ENCODE results near the gene SMYD5.
"Not testable (repeated sequence)": the region's sequence is repeated elsewhere in the genome, so short reads cannot be mapped to it uniquely, and the experiment has no call there.

Gene SMYD5

DNA sequence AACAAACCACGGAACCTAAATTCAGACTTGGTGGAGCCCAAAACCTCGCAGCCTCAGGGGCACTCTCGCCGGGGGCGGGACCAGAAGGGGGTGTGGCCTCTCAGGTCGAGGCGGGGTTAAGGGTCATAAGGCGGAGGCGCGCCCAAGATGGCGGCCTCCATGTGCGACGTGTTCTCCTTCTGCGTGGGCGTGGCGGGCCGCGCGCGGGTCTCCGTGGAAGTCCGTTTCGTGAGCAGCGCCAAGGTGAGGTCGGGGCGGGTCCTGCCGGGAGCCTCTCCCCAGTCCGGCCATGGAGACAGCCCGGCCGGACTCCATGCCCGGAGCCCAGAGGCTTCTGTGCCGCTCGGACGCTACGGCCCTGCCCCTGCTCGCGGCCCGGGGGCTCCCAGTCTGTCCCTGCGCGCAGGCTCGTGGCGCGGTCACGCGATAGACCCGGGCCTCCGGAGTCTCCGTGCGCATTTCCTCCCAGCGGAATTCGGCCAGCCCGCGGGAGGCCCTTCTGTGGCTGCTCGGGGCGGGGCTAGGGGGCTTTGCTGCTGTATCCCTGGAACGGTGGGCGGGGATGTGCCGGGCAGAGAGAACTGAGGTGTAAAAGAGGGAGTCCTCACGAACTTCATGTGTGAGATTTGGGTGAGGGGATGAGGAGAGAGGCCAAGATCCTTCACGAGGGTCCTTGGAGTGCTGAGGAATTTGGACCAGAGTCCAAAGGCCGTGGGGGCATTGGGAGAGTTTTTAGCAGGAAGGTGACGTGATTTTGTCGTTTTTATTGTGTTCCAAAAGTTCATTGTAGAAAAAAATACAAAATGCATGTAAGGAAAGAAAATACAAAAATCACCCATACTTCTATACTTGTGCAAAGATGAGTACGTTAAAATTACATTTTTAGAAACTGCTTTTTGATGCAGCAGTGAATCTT lies at the start of gene SMYD5:
Gene SMYD5 (plus strand): TSS at position 126 of the 916 bp plus-strand sequence. CDS start 22 bp downstream, at position 148.
- Mint-ChIP-seq H3K4me1 (ENCODE audit: low read depth) (peaks cover 37% of the 10 kb centered on the region), H3K36me3 (ENCODE audit: low read depth) (no peaks in the 10 kb centered on the region), H3K4me3 (peak within 1 kb of the TSS; percentile 94), H3K27ac (peak within 1 kb of the TSS; percentile 92), H3K27me3 (no peaks in the 10 kb centered on the region), H3K9me3 (no peaks in the 10 kb centered on the region)

DNA sequence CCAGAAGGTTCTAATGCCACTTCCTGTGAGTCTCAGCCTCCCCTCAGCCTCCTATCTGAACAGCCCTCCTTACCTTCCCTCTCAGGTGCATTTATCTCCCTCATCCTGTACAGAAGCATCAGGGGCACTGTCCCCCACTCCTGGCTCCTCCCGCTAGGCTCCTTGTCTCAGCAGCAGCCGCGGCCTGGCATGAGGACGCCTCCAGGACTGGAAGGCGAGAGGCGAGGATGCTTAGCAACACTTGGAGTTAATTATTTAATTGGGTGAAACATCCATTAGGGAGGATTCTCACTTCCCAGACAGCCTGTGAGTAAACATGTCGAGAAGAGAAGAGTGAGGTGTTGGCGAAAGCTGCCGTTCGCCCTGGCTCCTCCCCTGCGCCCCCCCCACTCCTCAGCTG lies 48.1 kb upstream of the SMYD5 start:
- H3K36me3 Mint-ChIP-seq (ENCODE audit: low read depth); H3K4me3 Mint-ChIP-seq; H3K27ac Mint-ChIP-seq; H3K4me1 Mint-ChIP-seq (ENCODE audit: low read depth); H3K27me3 Mint-ChIP-seq; H3K9me3 Mint-ChIP-seq: not testable (repeated sequence)

DNA sequence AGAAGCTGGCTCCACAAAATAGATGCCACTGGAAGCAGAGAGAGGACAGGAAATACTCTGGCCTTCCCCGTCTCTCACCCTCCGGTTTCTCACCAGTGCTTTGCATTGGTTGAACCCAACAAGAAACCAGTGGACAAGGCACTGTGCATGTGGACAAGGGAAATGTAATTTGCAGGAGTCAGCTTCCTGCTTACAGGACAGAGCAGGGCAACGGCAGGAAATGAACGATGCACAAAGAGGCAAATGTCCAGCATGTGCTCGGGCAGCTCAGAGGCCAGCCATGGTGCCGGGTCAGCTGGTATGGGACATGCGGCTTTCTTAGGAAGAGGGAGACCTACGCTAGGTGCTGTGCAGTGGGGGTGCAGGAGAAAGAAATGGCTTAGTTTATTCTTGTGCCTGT lies 47.2 kb upstream of the SMYD5 start:
- H3K27me3 Mint-ChIP-seq; H3K36me3 Mint-ChIP-seq (ENCODE audit: low read depth); H3K4me1 Mint-ChIP-seq (ENCODE audit: low read depth); H3K4me3 Mint-ChIP-seq; H3K9me3 Mint-ChIP-seq; H3K27ac Mint-ChIP-seq: not testable (repeated sequence)

DNA sequence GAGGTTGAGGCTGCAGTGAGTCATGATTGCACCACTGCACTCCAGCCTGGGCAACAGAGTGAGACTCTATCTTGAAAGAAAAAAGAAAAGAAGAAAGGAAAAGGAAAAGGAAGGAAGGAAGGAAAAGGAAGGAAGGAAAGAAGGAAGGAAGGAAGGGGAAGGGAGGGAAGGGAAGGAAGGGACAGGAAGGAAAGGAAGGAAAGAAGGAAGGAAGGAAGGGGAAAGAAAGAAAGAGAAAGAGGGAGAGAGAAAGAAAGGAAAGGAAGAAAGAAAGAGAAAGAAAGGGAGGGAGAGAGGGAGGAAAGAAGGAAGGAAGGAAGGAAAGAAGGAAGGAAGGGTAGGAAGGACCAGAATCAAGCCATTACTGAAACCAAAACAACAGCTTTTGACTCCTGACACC lies 45.7 kb upstream of the SMYD5 start:
- H3K9me3 Mint-ChIP-seq; H3K27me3 Mint-ChIP-seq; H3K4me3 Mint-ChIP-seq; H3K27ac Mint-ChIP-seq; H3K36me3 Mint-ChIP-seq (ENCODE audit: low read depth); H3K4me1 Mint-ChIP-seq (ENCODE audit: low read depth): not testable (repeated sequence)

GRCh38 chr2:73170341-73170740 lies 43.7 kb upstream of the SMYD5 start:
- H3K4me1 Mint-ChIP-seq (ENCODE audit: low read depth); H3K36me3 Mint-ChIP-seq (ENCODE audit: low read depth); H3K9me3 Mint-ChIP-seq; H3K27ac Mint-ChIP-seq; H3K4me3 Mint-ChIP-seq: not testable (repeated sequence)
- peaks cover 17% of the 10 kb centered on the region for H3K27me3 Mint-ChIP-seq

GRCh38 chr2:73172963-73173362 lies 41.1 kb upstream of the SMYD5 start:
- Mint-ChIP-seq H3K4me3 (no peak overlapping the region), H3K4me1 (ENCODE audit: low read depth) (peaks cover 27% of the 10 kb centered on the region), H3K9me3 (no peaks in the 10 kb centered on the region), H3K27me3 (peaks cover 27% of the 10 kb centered on the region), H3K36me3 (ENCODE audit: low read depth) (no peaks in the 10 kb centered on the region), H3K27ac (no peak overlapping the region)

GRCh38 chr2:73173781-73174180 lies 40.3 kb upstream of the SMYD5 start:
- Mint-ChIP-seq H3K4me1 (ENCODE audit: low read depth) (peaks cover 27% of the 10 kb centered on the region), H3K27ac (no peak overlapping the region), H3K36me3 (ENCODE audit: low read depth) (no peaks in the 10 kb centered on the region), H3K9me3 (no peaks in the 10 kb centered on the region), H3K27me3 (peaks cover 32% of the 10 kb centered on the region), H3K4me3 (no peak overlapping the region)

DNA sequence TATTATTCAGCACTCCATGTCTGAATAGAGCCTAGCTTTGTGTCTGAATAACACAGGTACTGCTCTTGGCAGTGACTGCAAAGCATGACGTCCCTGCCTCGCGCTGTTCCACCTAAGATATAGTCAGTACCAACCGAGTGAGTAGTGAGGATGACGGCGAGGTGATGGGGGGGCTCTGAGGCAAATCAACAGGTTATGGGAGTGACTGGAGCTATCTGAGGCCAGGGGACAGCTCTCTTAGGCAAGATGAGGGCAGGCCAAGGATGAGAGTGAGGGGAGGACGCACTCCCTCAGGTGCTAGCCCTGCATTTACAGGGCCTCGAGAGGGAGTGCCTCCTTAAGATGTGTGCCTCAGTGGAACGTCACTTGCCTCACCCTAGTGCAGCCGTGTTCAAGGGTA lies 39.8 kb upstream of the SMYD5 start:
- Mint-ChIP-seq H3K36me3 (ENCODE audit: low read depth) (no peaks in the 10 kb centered on the region), H3K27ac (no peak overlapping the region), H3K4me3 (no peak overlapping the region), H3K9me3 (no peaks in the 10 kb centered on the region), H3K4me1 (ENCODE audit: low read depth) (peaks cover 27% of the 10 kb centered on the region), H3K27me3 (peaks cover 32% of the 10 kb centered on the region)

GRCh38 chr2:73174941-73175662 lies 38.9 kb upstream of the SMYD5 start:
- H3K36me3 Mint-ChIP-seq (ENCODE audit: low read depth): no peaks in the 10 kb centered on the region
- no peaks in the 10 kb centered on the region for H3K9me3 Mint-ChIP-seq
- H3K27ac Mint-ChIP-seq: no peak overlapping the region
- H3K4me3 Mint-ChIP-seq: no peak overlapping the region
- H3K4me1 Mint-ChIP-seq (ENCODE audit: low read depth): peaks cover 27% of the 10 kb centered on the region
- H3K27me3 Mint-ChIP-seq: peaks cover 37% of the 10 kb centered on the region

DNA sequence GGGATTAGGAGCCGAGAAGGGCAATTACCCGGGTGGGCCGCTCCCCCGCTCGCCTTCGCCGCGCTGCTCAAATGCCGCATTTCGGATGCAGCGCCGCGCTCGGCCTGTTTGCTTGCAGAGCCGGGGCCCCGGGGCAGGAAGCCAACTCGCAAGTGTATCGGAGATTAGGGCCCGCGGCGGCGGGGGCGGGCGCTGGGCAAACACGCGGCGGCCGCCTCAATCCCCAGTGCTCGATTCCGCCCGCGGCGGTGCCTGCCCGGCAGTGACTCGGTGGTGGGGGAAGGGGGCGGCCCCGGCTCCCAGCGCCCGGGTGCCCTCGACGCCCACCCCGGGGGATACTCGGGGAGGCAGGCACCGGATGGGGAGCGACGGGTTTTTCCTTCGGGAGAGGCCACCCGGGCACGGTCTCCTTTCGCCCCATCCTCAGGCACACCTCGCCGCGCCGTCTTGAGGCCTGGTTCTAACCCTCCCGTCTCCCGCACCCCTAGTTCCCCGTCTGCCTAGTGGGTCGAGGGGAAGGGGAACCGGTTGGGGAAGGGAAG lies 38.3 kb upstream of the SMYD5 start:
- Mint-ChIP-seq H3K4me3 (no peak overlapping the region), H3K9me3 (no peaks in the 10 kb centered on the region), H3K27ac (no peak overlapping the region), H3K27me3 (peaks cover 41% of the 10 kb centered on the region), H3K36me3 (ENCODE audit: low read depth) (no peaks in the 10 kb centered on the region), H3K4me1 (ENCODE audit: low read depth) (peaks cover 27% of the 10 kb centered on the region)

DNA sequence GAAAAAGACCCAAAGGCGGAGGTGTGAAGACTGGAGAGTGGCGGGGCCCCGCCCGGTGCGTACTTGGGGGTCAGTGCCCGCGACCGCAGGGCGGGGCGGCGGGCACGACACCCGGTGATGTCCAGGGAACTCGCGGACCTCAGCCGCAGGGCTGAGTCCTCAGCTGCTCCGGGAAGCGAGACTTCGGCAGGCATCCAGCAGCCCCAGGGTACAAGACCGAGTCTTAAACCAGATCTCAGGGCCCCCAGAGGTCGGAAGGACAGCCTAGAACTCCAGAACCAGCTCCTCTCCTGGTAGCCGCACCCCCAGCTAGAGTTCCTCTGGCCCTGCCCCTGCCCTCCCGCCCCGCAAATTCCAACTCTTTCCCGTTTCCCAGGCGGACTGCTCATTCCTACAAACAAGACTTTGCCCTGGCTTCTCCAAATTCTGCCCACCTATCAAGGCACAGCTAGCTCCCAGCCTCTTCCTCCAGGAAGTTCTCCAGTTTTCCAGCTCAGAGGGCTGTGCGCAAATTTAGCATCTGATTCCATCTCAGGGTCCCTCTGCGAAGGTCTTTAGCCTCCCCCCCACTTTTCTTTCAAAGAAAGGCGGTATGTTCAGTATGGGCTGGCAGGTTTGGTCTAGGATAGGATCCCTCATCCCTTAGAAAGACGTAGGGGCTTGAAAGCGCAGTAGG lies 37.7 kb upstream of the SMYD5 start:
- Mint-ChIP-seq H3K27me3 (peaks cover 42% of the 10 kb centered on the region), H3K4me3 (peak overlapping the region; percentile 82), H3K36me3 (ENCODE audit: low read depth) (no peaks in the 10 kb centered on the region), H3K4me1 (ENCODE audit: low read depth) (peaks cover 27% of the 10 kb centered on the region), H3K27ac (peak overlapping the region; percentile 17), H3K9me3 (no peaks in the 10 kb centered on the region)

GRCh38 chr2:73176881-73177644 lies 37.0 kb upstream of the SMYD5 start:
- Mint-ChIP-seq H3K27me3 (peaks cover 42% of the 10 kb centered on the region), H3K4me3 (peak overlapping the region; percentile 82), H3K36me3 (ENCODE audit: low read depth) (no peaks in the 10 kb centered on the region), H3K9me3 (no peaks in the 10 kb centered on the region), H3K4me1 (ENCODE audit: low read depth) (peaks cover 27% of the 10 kb centered on the region), H3K27ac (peak overlapping the region; percentile 58)

DNA sequence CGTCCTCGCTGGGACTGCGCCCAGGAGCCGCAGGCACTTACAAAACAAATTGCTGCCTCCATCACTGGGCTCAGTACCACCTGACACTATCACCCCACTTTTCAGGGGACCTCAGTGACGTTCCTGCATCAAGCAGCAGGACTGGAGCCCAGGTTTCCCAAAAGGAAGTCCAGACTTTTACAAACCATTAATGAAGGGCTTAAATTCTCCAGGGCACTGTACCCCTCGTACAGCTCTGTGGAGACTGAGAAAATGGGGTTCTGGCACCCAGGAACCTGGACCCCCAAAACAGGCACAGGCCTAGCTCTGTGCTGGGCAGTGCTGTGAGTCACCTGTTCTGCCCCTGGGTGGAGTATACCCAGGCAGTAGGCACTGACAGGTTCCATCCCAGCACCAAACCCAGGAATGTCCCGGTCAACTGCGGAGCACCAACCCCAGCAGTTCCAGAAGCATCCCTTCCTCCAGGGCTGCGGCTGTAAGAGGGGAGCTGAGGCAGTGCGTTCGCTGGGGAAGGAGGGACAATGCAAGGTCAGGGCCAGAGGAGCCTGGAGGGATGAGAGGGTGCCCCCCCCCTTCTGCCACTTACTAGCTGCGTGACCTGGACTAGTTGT lies 36.3 kb upstream of the SMYD5 start:
- Mint-ChIP-seq H3K4me1 (ENCODE audit: low read depth) (peaks cover 27% of the 10 kb centered on the region), H3K36me3 (ENCODE audit: low read depth) (no peaks in the 10 kb centered on the region), H3K27ac (no peak overlapping the region), H3K27me3 (peaks cover 46% of the 10 kb centered on the region), H3K4me3 (peak overlapping the region; percentile 82), H3K9me3 (no peaks in the 10 kb centered on the region)

DNA sequence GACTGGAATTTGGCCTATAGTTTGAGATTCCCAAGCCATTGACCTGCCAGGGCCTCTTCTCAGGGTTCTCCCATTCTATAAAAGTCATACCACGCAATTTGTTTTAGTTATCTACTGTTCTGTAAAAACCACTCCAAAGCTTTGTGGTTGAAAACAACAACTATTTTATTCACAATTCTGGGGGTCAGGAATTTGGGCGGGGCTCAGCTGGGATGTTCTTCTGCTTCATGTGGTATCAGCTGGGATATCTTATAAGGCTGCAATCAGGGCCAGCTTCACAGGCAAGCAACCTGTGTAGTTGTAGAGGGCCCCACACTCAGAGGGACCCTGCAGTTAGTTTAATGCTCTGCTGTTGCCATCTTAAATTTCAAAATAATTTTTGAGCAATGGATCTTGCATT lies 28.1 kb upstream of the SMYD5 start:
- Mint-ChIP-seq H3K36me3 (ENCODE audit: low read depth) (no peaks in the 10 kb centered on the region), H3K4me3 (no peak overlapping the region), H3K4me1 (ENCODE audit: low read depth) (no peaks in the 10 kb centered on the region), H3K27me3 (peaks cover 14% of the 10 kb centered on the region), H3K9me3 (no peaks in the 10 kb centered on the region), H3K27ac (no peak overlapping the region)

Data from stimulated activated naive CD8-positive, alpha-beta T cell treated with anti-CD3 and anti-CD28 coated beads, Interleukin-15, Interleukin-2, amounts not matched to agents 100 ng/mL and 50 ng/mL, for 24 hours (primary cell).